DND-41 (cell line): ENCODE results near the gene HGFAC.

Source experiments
- ATAC-seq: fragments of 200-7000 bp; cut with Tn5 transposase; 3 replicates; pipeline ENCODE4 v1.9.1; 2021; ENCODE audit warnings: low read depth; ENCODE audit not compliant: insufficient read depth
- DNase-seq: peaks from one replicate; pipeline ENCODE4 v3.0.0-alpha.2; 2020
- H2AFZ ChIP-seq: 2 replicates; pipeline ENCODE4 v1.6.0; 2012; ENCODE audit warnings: low read depth, low read length
- H3K27ac ChIP-seq: 2 replicates; pipeline ENCODE4 v1.5.1; 2012; ENCODE audit warnings: low read length, inconsistent platforms
- H3K27me3 ChIP-seq: fragments of 200-600 bp; sonication (generic); 2 replicates; pipeline ENCODE4 v1.6.0; 2012; ENCODE audit warnings: low read length, mild to moderate bottlenecking, inconsistent platforms; ENCODE audit not compliant: insufficient read depth, poor library complexity
- H3K36me3 ChIP-seq: 2 replicates; pipeline ENCODE4 v1.5.1; 2012; ENCODE audit warnings: low read length, inconsistent platforms; ENCODE audit not compliant: insufficient read depth
- H3K4me1 ChIP-seq: 2 replicates; pipeline ENCODE4 v1.5.1; 2012; ENCODE audit warnings: mild to moderate bottlenecking, low read length; ENCODE audit not compliant: insufficient read depth
- H3K4me2 ChIP-seq: 2 replicates; pipeline ENCODE4 v1.6.0; 2012; ENCODE audit warnings: mild to moderate bottlenecking, moderate library complexity, low read length, inconsistent platforms; ENCODE audit not compliant: insufficient read depth
- H3K4me3 ChIP-seq, 2 experiments: fragments of 200-600 bp in 1 of 2; shearing (Covaris generic) in 1 of 2; 2 replicates each; pipeline ENCODE4 v1.5.1; 2012 to 2016; ENCODE audit warnings: inconsistent platforms in 2 of 2, low read length in 2 of 2, mild to moderate bottlenecking in 2 of 2, low read depth in 1 of 2, moderate library complexity in 1 of 2
- H3K79me2 ChIP-seq: 2 replicates; pipeline ENCODE4 v1.6.0; 2012; ENCODE audit warnings: low read length, inconsistent platforms; ENCODE audit not compliant: insufficient read depth
- H3K9ac ChIP-seq: 2 replicates; pipeline ENCODE4 v1.6.0; 2012; ENCODE audit warnings: low read depth, mild to moderate bottlenecking, inconsistent platforms, low read length, moderate library complexity
- H3K9me3 ChIP-seq: 2 replicates; pipeline ENCODE4 v1.5.1; 2012; ENCODE audit warnings: low read length, moderate library complexity, mild to moderate bottlenecking, inconsistent platforms; ENCODE audit not compliant: insufficient read depth, severe bottlenecking
- H4K20me1 ChIP-seq: 2 replicates; pipeline ENCODE4 v1.6.0; 2012; ENCODE audit warnings: low read length; ENCODE audit not compliant: insufficient read depth
- EZH2 ChIP-seq: IDR thresholded peaks from 3 replicates; pipeline ENCODE4 v1.6.1; 2012; ENCODE audit warnings: borderline replicate concordance, low read depth, mild to moderate bottlenecking, moderate library complexity, low read length, inconsistent platforms; ENCODE audit not compliant: severe bottlenecking
- TF ChIP-seq, protein P1 (sequence below): IDR thresholded peaks from 2 replicates; pipeline ENCODE4 v1.5.1; 2012; ENCODE audit warnings: borderline replicate concordance, low read length, moderate library complexity, mild to moderate bottlenecking; ENCODE audit not compliant: poor library complexity, severe bottlenecking; ENCODE audit errors: extremely low read depth

The HGFAC gene

DNA sequence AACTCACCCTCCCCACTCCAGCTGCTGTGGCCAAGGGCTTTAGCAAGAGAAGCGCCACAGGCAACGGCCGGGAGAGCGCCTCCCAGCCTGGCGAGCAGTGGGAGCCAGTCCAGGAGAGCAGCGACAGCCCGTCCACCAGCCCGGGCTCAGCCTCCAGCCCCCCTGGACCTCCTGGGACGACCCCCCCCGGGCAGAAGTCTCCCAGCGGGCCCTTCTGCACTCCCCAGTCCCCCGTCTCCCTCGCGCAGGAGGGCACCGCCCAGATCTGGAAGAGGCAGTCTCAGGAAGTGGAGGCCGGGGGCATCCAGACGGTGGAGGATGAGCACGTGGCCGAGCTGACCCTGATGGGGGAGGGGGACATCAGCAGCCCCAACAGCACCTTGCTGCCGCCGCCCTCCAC lies 11.2 kb upstream of the HGFAC start:
- no peak overlapping the region for H3K9ac ChIP-seq
- H3K36me3 ChIP-seq = no peaks in the 10 kb centered on the region
- H3K4me2 ChIP-seq = no peak overlapping the region
- no peak for TF ChIP-seq EZH2
- TF ChIP-seq, protein P1, sequence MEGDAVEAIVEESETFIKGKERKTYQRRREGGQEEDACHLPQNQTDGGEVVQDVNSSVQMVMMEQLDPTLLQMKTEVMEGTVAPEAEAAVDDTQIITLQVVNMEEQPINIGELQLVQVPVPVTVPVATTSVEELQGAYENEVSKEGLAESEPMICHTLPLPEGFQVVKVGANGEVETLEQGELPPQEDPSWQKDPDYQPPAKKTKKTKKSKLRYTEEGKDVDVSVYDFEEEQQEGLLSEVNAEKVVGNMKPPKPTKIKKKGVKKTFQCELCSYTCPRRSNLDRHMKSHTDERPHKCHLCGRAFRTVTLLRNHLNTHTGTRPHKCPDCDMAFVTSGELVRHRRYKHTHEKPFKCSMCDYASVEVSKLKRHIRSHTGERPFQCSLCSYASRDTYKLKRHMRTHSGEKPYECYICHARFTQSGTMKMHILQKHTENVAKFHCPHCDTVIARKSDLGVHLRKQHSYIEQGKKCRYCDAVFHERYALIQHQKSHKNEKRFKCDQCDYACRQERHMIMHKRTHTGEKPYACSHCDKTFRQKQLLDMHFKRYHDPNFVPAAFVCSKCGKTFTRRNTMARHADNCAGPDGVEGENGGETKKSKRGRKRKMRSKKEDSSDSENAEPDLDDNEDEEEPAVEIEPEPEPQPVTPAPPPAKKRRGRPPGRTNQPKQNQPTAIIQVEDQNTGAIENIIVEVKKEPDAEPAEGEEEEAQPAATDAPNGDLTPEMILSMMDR = no peak
- H3K4me3 ChIP-seq = no peak overlapping the region
- H3K4me1 ChIP-seq = no peaks in the 10 kb centered on the region
- H4K20me1 ChIP-seq = peaks cover 7% of the 10 kb centered on the region; the same call in 1 of the 2 replicates
- H3K79me2 ChIP-seq = no peaks in the 10 kb centered on the region
- H3K27ac ChIP-seq = no peak overlapping the region
- H2AFZ ChIP-seq = no peak overlapping the region
- no peaks in the 10 kb centered on the region for H3K27me3 ChIP-seq
- H3K9me3 ChIP-seq = no peaks in the 10 kb centered on the region
- no peak for DNase-seq
- ATAC-seq = no peak

DNA sequence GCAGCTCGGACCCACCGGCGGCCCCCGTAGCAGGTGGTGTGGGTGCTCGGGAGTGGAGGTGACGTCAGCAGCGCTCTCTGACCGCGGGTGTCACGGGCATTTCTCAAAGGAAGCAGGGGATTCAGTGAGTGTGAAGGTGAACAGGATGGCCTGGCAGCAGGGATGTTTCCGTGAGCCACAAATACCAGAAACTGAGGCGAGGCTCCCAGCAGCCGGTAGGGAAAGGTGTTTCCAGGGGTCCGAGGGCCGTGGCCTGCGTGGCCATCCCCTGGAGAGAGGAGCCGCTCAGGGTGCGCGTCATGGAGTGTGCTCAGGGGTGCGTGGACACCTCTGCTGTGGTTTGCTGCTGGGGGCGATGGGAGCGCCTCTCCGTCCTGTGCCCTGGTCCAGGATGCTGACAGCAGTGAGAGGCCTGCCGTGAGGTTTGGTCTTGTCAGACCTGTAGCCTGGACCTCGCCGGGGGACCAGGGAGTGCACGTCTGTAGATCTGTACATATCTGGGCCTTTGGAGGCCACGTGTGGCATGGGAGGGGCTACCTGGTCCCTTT lies 10.2 kb upstream of the HGFAC start:
- H2AFZ ChIP-seq = no peak overlapping the region
- no peaks in the 10 kb centered on the region for H3K9me3 ChIP-seq
- H3K27ac ChIP-seq = no peak overlapping the region
- no peak overlapping the region for H3K4me2 ChIP-seq
- H3K36me3 ChIP-seq = no peaks in the 10 kb centered on the region
- no peaks in the 10 kb centered on the region for H3K4me1 ChIP-seq
- DNase-seq (no peak), ATAC-seq (no peak)
- no peak overlapping the region for H3K4me3 ChIP-seq
- H4K20me1 ChIP-seq = peaks cover 10% of the 10 kb centered on the region; the same call in 1 of the 2 replicates
- H3K9ac ChIP-seq = no peak overlapping the region
- no peaks in the 10 kb centered on the region for H3K79me2 ChIP-seq
- H3K27me3 ChIP-seq = no peaks in the 10 kb centered on the region
- no peak for TF ChIP-seq EZH2
- TF ChIP-seq, protein P1 = no peak

DNA sequence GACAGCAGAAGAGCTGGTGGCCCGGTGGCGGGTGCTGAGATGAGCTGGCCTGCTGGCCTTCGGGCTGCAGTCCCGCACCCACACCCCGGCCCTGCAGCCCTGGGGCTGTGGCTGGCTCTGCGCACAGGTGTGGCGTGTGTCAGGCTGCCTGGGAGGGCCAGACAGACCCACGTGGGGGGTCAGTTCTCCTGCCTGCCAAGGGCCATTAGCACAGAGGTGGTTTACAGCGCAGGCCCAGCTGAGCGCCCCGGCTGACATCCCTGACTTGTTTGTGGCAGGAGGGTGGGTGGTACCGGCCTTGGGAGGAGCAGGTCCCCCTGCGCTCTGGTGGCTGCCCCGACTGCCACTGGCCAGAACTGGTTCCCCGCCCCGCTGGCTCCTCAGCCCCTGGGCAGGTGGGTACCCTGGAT lies 9.4 kb upstream of the HGFAC start:
- H3K9me3 ChIP-seq = no peaks in the 10 kb centered on the region
- H3K9ac ChIP-seq = no peak overlapping the region
- DNase-seq = no peak
- H3K27me3 ChIP-seq = no peaks in the 10 kb centered on the region
- no peak overlapping the region for H2AFZ ChIP-seq
- no peak overlapping the region for H3K4me3 ChIP-seq
- ATAC-seq = no peak
- no peak for TF ChIP-seq EZH2
- TF ChIP-seq, protein P1 = no peak
- no peak overlapping the region for H3K27ac ChIP-seq
- H3K36me3 ChIP-seq = no peaks in the 10 kb centered on the region
- no peaks in the 10 kb centered on the region for H3K79me2 ChIP-seq
- H3K4me1 ChIP-seq = no peaks in the 10 kb centered on the region
- no peak overlapping the region for H3K4me2 ChIP-seq
- H4K20me1 ChIP-seq = peaks cover 13% of the 10 kb centered on the region; the same call in 1 of the 2 replicates
